CD4-positive, alpha-beta memory T cell (primary cell): Measurements from ENCODE around the gene SDCCAG8. TPM values are rescaled to one million over a fixed set of nuclear protein-coding genes. Genes with fewer than 3 reads are reported as not detected.

Source experiments
- CTCF ChIA-PET: fragments of 350-600 bp; sonication (Branson Sonifier 250); formaldehyde crosslinking; loops from one replicate; lab custom pipeline; 2021; ENCODE audit warnings: inconsistent platforms; ENCODE audit not compliant: partially characterized antibody; lab: Charles Lee
- POLR2A ChIA-PET: fragments of 350-600 bp; sonication (Branson Sonifier 250); formaldehyde crosslinking; loops from one replicate; lab custom pipeline; 2021; ENCODE audit not compliant: partially characterized antibody; lab: Charles Lee
- DNase-seq, 5 donors: peaks; one replicate each; pipeline versions ENCODE4 v3.0.0 to v3.0.0-alpha.2; 2020 to 2022; ENCODE audit warnings: mixed read lengths in 1 of 5
- H3K27ac ChIP-seq: one replicate; pipeline ENCODE4 v1.7.0; 2013; ENCODE audit warnings: low read depth, low read length
- H3K27me3 ChIP-seq: 2 replicates; pipeline ENCODE4 v1.7.0; 2013; ENCODE audit warnings: mild to moderate bottlenecking, low read length, moderate library complexity; ENCODE audit not compliant: insufficient read depth
- H3K36me3 ChIP-seq: 2 replicates; pipeline ENCODE4 v1.7.0; 2013; ENCODE audit warnings: mild to moderate bottlenecking, low read length, moderate library complexity; ENCODE audit not compliant: insufficient read depth
- H3K4me1 ChIP-seq: 2 replicates; pipeline ENCODE4 v1.7.0; 2013; ENCODE audit warnings: mild to moderate bottlenecking, low read length, moderate library complexity; ENCODE audit not compliant: insufficient read depth
- H3K4me3 ChIP-seq, 2 donors: one replicate each; pipeline ENCODE4 v1.7.0; 2013; ENCODE audit warnings: low read length in 2 of 2, mild to moderate bottlenecking in 1 of 2
- H3K9me3 ChIP-seq, 2 donors: one replicate each; pipeline ENCODE4 v1.7.0; 2013; ENCODE audit warnings: low read length in 2 of 2, control low read depth in 1 of 2; ENCODE audit not compliant: control insufficient read depth in 1 of 2
- H3K27ac Mint-ChIP-seq, 7 donors: one replicate each; pipeline ENCODE4 v1.8.0; 2020 to 2021; ENCODE audit warnings: mixed read lengths in 7 of 7, mild to moderate bottlenecking in 6 of 7, inconsistent platforms in 3 of 7, moderate library complexity in 3 of 7
- H3K27me3 Mint-ChIP-seq, 2 donors: one replicate each; pipeline ENCODE4 v1.8.0; 2020 to 2021; ENCODE audit warnings: mixed read lengths in 2 of 2
- H3K36me3 Mint-ChIP-seq, 2 donors: one replicate each; pipeline ENCODE4 v1.8.0; 2020 to 2021; ENCODE audit warnings: mixed read lengths in 2 of 2, inconsistent platforms in 1 of 2, mild to moderate bottlenecking in 1 of 2
- H3K4me1 Mint-ChIP-seq, 4 donors: one replicate each; pipeline ENCODE4 v1.8.0; 2020 to 2021; ENCODE audit warnings: mixed read lengths in 4 of 4, mild to moderate bottlenecking in 1 of 4
- H3K4me3 Mint-ChIP-seq, 8 donors: one replicate each; pipeline ENCODE4 v1.8.0; 2020 to 2021; ENCODE audit warnings: mixed read lengths in 8 of 8, mild to moderate bottlenecking in 7 of 8, moderate library complexity in 6 of 8, inconsistent platforms in 3 of 8
- H3K9me3 Mint-ChIP-seq, 8 donors: one replicate each; pipeline ENCODE4 v1.8.0; 2020 to 2021; ENCODE audit warnings: mixed read lengths in 8 of 8, mild to moderate bottlenecking in 5 of 8, inconsistent platforms in 3 of 8, moderate library complexity in 1 of 8
- intact Hi-C: fragments of 100-400 bp; cut with micrococcal nuclease; formaldehyde crosslinking; loops from one replicate; pipeline ENCODE4 v1.15.1; 2023
- polyA plus RNA-seq, 2 donors: library from polyadenylated mRNA; unstranded; fragments of 300-500 nt; fragmentation: Illumina TruSeq; gene quantifications; one replicate each; pipeline ENCODE4 v1.2.3, GENCODE V29; 2021
- total RNA-seq, 2 experiments: library from RNA; stranded (reverse); gene quantifications; one replicate each; pipeline ENCODE4 v1.2.3, GENCODE V29; 2021

Gene SDCCAG8
- total and polyA plus RNA-seq, 4 experiments from 2014 or later = 19.0 to 35.7 (median 27.7) TPM

- Histone ChIP-seq H3K27ac (no peak overlapping the region), H3K27me3 (no peaks in the 10 kb centered on the region), H3K9me3 (no peaks in the 10 kb centered on the region), H3K4me1 (no peaks in the 10 kb centered on the region), H3K4me3 (no peak overlapping the region), H3K36me3 (no peaks in the 10 kb centered on the region)
- Mint-ChIP-seq H3K4me1 (peaks cover 3 to 9% (median 4%) of the 10 kb centered on the region in 4 donors), H3K9me3 (peaks cover 0 to 1% (median 0%) of the 10 kb centered on the region in 8 donors), H3K4me3 (no peak overlapping the region), H3K27me3 (no peaks in the 10 kb centered on the region), H3K27ac (peak overlapping the region in 2 of 7 donors; percentile 37 to 60), H3K36me3 (peaks cover 12 to 25% of the 10 kb centered on the region in 2 donors)
- intact Hi-C loops = no loop called here
- ChIA-PET CTCF (no interaction called here), POLR2A (interaction anchor here (0.6 kb wide), 2 partner anchors 17 to 218 kb away, joined by 4 to 5 read pairs; no protein-coding TSS in a partner anchor)
- no peak for DNase-seq
These were observed 239.8 kb downstream of the SDCCAG8 start for GRCh38 chr1:243495442-243496186.

- H3K27me3 Mint-ChIP-seq = no peaks in the 10 kb centered on the region
- POLR2A ChIA-PET = no interaction called here
These were observed 240.4 kb downstream of the SDCCAG8 start for GRCh38 chr1:243496187-243496646.

GRCh38 chr1:243496806-243497205 lies 241.0 kb downstream of the SDCCAG8 start:
- CTCF ChIA-PET = no interaction called here
- H3K27me3 Mint-ChIP-seq = no peaks in the 10 kb centered on the region
- intact Hi-C loops = no loop called here
- no peak overlapping the region for H3K27ac ChIP-seq
- H3K9me3 ChIP-seq = no peaks in the 10 kb centered on the region
- no peak overlapping the region for H3K4me3 ChIP-seq
- no peak for DNase-seq
- H3K9me3 Mint-ChIP-seq = peaks cover 0 to 1% (median 0%) of the 10 kb centered on the region in 8 donors
- peak overlapping the region in 4 of 7 donors; percentile 6 to 35 (median 23) for H3K27ac Mint-ChIP-seq
- H3K36me3 ChIP-seq = no peaks in the 10 kb centered on the region
- peaks cover 4 to 9% (median 5%) of the 10 kb centered on the region in 4 donors for H3K4me1 Mint-ChIP-seq
- H3K4me1 ChIP-seq = no peaks in the 10 kb centered on the region
- peaks cover 14 to 34% of the 10 kb centered on the region in 2 donors for H3K36me3 Mint-ChIP-seq
- POLR2A ChIA-PET = no interaction called here
- H3K27me3 ChIP-seq = no peaks in the 10 kb centered on the region
- H3K4me3 Mint-ChIP-seq = no peak overlapping the region

More at GRCh38 chr1:243496187-243496646, 240.4 kb downstream of the SDCCAG8 start:
- CTCF ChIA-PET = no interaction called here
- no peak overlapping the region for H3K4me3 Mint-ChIP-seq
- Histone ChIP-seq H3K36me3 (no peaks in the 10 kb centered on the region), H3K27me3 (no peaks in the 10 kb centered on the region), H3K4me3 (no peak overlapping the region), H3K9me3 (no peaks in the 10 kb centered on the region), H3K4me1 (no peaks in the 10 kb centered on the region), H3K27ac (no peak overlapping the region)
- H3K9me3 Mint-ChIP-seq = peaks cover 0 to 1% (median 0%) of the 10 kb centered on the region in 8 donors
- intact Hi-C loops = no loop called here
- peaks cover 14 to 29% of the 10 kb centered on the region in 2 donors for H3K36me3 Mint-ChIP-seq
- DNase-seq = no peak
- H3K27ac Mint-ChIP-seq = peak overlapping the region in 3 of 7 donors; percentile 25 to 64 (median 60)
- peaks cover 4 to 9% (median 5%) of the 10 kb centered on the region in 4 donors for H3K4me1 Mint-ChIP-seq

- Mint-ChIP-seq H3K9me3 (peaks cover 0 to 1% (median 0%) of the 10 kb centered on the region in 8 donors), H3K4me1 (peaks cover 4 to 9% (median 5%) of the 10 kb centered on the region in 4 donors), H3K27ac (peak overlapping the region in 1 of 7 donors; percentile 46), H3K27me3 (no peaks in the 10 kb centered on the region), H3K4me3 (no peak overlapping the region), H3K36me3 (peaks cover 25 to 45% of the 10 kb centered on the region in 2 donors)
- Histone ChIP-seq H3K4me3 (no peak overlapping the region), H3K27ac (no peak overlapping the region), H3K4me1 (no peaks in the 10 kb centered on the region), H3K27me3 (no peaks in the 10 kb centered on the region), H3K36me3 (no peaks in the 10 kb centered on the region), H3K9me3 (no peaks in the 10 kb centered on the region)
- ChIA-PET POLR2A (no interaction called here), CTCF (no interaction called here)
- DNase-seq = no peak
- intact Hi-C loops = no loop called here
These were observed 242.3 kb downstream of the SDCCAG8 start for GRCh38 chr1:243497939-243498681.

- intact Hi-C loops = no loop called here
- Histone ChIP-seq H3K4me1 (no peaks in the 10 kb centered on the region), H3K4me3 (no peak overlapping the region), H3K27me3 (no peaks in the 10 kb centered on the region), H3K36me3 (no peaks in the 10 kb centered on the region), H3K9me3 (no peaks in the 10 kb centered on the region), H3K27ac (no peak overlapping the region)
- H3K36me3 Mint-ChIP-seq = peaks cover 33 to 55% of the 10 kb centered on the region in 2 donors
- H3K4me3 Mint-ChIP-seq = no peak overlapping the region
- CTCF ChIA-PET = no interaction called here
- POLR2A ChIA-PET = no interaction called here
- no peaks in the 10 kb centered on the region for H3K27me3 Mint-ChIP-seq
- peak overlapping the region in 1 of 7 donors; percentile 46 for H3K27ac Mint-ChIP-seq
- peaks cover 0 to 9% (median 4%) of the 10 kb centered on the region in 4 donors for H3K4me1 Mint-ChIP-seq
- H3K9me3 Mint-ChIP-seq = peaks cover 0 to 1% (median 0%) of the 10 kb centered on the region in 8 donors
- DNase-seq = no peak
These were observed 243.4 kb downstream of the SDCCAG8 start for GRCh38 chr1:243499248-243499647.

- Histone ChIP-seq H3K4me1 (no peaks in the 10 kb centered on the region), H3K36me3 (no peaks in the 10 kb centered on the region), H3K4me3 (no peak overlapping the region), H3K9me3 (no peaks in the 10 kb centered on the region), H3K27ac (no peak overlapping the region), H3K27me3 (no peaks in the 10 kb centered on the region)
- no peak overlapping the region for H3K4me3 Mint-ChIP-seq
- POLR2A ChIA-PET = no interaction called here
- CTCF ChIA-PET = no interaction called here
- H3K27me3 Mint-ChIP-seq = no peaks in the 10 kb centered on the region
- H3K9me3 Mint-ChIP-seq = peaks cover 0 to 1% (median 0%) of the 10 kb centered on the region in 8 donors
- no peak for DNase-seq
- peaks cover 38 to 54% of the 10 kb centered on the region in 2 donors for H3K36me3 Mint-ChIP-seq
- peaks cover 0 to 9% (median 4%) of the 10 kb centered on the region in 4 donors for H3K4me1 Mint-ChIP-seq
- intact Hi-C loops = no loop called here
- no peak overlapping the region for H3K27ac Mint-ChIP-seq
These were observed 243.9 kb downstream of the SDCCAG8 start for GRCh38 chr1:243499711-243500110.

GRCh38 chr1:243500512-243500911 lies 244.7 kb downstream of the SDCCAG8 start:
- intact Hi-C loops = no loop called here
- no peaks in the 10 kb centered on the region for H3K9me3 ChIP-seq
- H3K27me3 ChIP-seq = no peaks in the 10 kb centered on the region
- Mint-ChIP-seq H3K4me3 (no peak overlapping the region), H3K27me3 (no peaks in the 10 kb centered on the region), H3K9me3 (peaks cover 0 to 1% (median 0%) of the 10 kb centered on the region in 8 donors), H3K27ac (no peak overlapping the region), H3K36me3 (peaks cover 45 to 61% of the 10 kb centered on the region in 2 donors), H3K4me1 (peaks cover 0 to 9% (median 4%) of the 10 kb centered on the region in 4 donors)
- no peak for DNase-seq
- no peak overlapping the region for H3K27ac ChIP-seq
- peaks cover 4% of the 10 kb centered on the region for H3K36me3 ChIP-seq
- CTCF ChIA-PET = no interaction called here
- H3K4me1 ChIP-seq = no peaks in the 10 kb centered on the region
- POLR2A ChIA-PET = no interaction called here
- H3K4me3 ChIP-seq = no peak overlapping the region
